IPS-20b (cell line): ENCODE results near the gene ROPN1B.
"Not testable (repeated sequence)": the region's sequence is repeated elsewhere in the genome, so short reads cannot be mapped to it uniquely, and the experiment has no call there.

Source experiments
- H3K27ac ChIP-seq: one replicate; pipeline ENCODE4 v1.5.1; 2013; ENCODE audit warnings: low read length
- H3K27me3 ChIP-seq: 2 replicates; pipeline ENCODE4 v1.6.1; 2013; ENCODE audit warnings: mild to moderate bottlenecking, low read length, inconsistent platforms; ENCODE audit not compliant: insufficient read depth
- H3K36me3 ChIP-seq: 2 replicates; pipeline ENCODE4 v1.6.1; 2013; ENCODE audit warnings: low read depth, mild to moderate bottlenecking, inconsistent platforms, low read length, moderate library complexity; ENCODE audit not compliant: insufficient read depth
- H3K4me1 ChIP-seq: 2 replicates; pipeline ENCODE4 v1.6.1; 2013; ENCODE audit warnings: mild to moderate bottlenecking, control low read depth, inconsistent platforms, low read length, moderate library complexity; ENCODE audit not compliant: insufficient read depth
- H3K4me3 ChIP-seq: 2 replicates; pipeline ENCODE4 v1.5.1; 2013; ENCODE audit warnings: mild to moderate bottlenecking, low read length, inconsistent platforms
- H3K9ac ChIP-seq: 2 replicates; pipeline ENCODE4 v1.6.1; 2013; ENCODE audit warnings: low read depth, mild to moderate bottlenecking, inconsistent platforms, low read length, moderate library complexity
- H3K9me3 ChIP-seq: 2 replicates; pipeline ENCODE4 v1.6.1; 2013; ENCODE audit warnings: mild to moderate bottlenecking, low read depth, low read length, inconsistent platforms; ENCODE audit not compliant: insufficient read depth

The ROPN1B gene

GRCh38 chr3:125935252-125935874, 33.6 kb upstream of the ROPN1B start:
- not testable (repeated sequence) for H3K9ac ChIP-seq, H3K27ac ChIP-seq, H3K9me3 ChIP-seq, H3K27me3 ChIP-seq, H3K36me3 ChIP-seq, H3K4me3 ChIP-seq, H3K4me1 ChIP-seq

DNA sequence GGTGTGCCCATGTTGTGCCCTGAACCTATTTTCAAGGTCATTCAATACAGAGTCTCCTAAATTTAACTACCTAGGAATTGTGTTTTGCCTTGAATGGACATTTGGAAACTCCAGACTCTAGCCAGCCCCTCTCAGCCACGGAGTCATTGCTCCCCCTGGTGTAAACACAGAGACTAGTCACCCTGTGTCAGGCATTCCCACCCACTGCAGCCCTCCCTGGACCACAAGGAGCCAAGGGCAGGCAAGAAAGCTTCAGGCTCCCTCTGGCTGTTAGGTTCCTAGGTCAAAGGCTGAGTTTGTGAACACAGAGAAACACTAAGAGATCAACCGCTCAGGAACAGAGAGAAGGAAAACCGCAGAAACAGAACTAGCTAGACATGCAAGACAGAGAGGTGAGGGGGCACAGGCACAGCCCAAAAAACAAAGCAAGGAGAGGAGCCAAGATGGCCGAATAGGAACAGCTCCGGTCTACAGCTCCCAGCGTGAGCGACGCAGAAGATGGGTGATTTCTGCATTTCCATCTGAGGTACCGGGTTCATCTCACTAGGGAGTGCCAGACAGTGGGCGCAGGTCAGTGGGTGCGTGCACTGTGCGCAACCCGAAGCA, 32.7 kb upstream of the ROPN1B start:
- H3K9me3 ChIP-seq, H3K4me3 ChIP-seq, H3K36me3 ChIP-seq, H3K27me3 ChIP-seq, H3K9ac ChIP-seq, H3K27ac ChIP-seq, H3K4me1 ChIP-seq: not testable (repeated sequence)

DNA sequence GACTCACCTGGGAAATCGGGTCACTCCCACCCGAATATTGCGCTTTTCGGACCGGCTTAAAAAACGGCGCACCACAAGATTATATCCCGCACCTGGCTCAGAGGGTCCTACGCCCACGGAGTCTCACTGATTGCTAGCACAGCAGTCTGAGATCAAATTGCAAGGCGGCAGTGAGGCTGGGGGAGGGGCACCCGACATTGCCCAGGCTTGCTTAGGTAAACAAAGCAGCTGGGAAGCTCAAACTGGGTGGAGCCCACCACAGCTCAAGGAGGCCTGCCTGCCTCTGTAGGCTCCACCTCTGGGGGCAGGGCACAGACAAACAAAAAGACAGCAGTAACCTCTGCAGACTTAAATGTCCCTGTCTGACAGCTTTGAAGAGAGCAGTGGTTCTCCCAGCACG, 32.1 kb upstream of the ROPN1B start:
- H3K4me1 ChIP-seq, H3K27me3 ChIP-seq, H3K9me3 ChIP-seq, H3K27ac ChIP-seq, H3K9ac ChIP-seq, H3K36me3 ChIP-seq, H3K4me3 ChIP-seq: not testable (repeated sequence)

DNA sequence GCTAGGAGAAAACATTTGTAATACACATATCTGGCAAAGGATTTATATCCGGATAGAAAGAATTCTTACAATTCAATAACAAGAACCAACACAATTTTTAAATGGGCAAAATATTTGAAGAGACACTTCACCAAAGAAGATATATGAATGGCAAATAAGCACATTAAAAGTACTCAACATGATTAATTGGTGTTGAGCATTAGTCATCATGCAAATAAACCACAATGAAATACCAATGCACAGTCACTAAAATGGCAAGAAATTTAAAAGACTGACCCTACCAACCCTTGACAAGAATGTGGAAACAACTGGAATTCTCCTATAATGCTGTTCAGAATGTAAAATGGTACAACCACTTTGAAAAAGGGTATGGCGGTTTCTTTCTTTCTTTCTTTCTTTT, 21.2 kb upstream of the ROPN1B start:
- not testable (repeated sequence) for H3K36me3 ChIP-seq, H3K4me3 ChIP-seq, H3K27ac ChIP-seq, H3K9me3 ChIP-seq, H3K9ac ChIP-seq, H3K27me3 ChIP-seq, H3K4me1 ChIP-seq

DNA sequence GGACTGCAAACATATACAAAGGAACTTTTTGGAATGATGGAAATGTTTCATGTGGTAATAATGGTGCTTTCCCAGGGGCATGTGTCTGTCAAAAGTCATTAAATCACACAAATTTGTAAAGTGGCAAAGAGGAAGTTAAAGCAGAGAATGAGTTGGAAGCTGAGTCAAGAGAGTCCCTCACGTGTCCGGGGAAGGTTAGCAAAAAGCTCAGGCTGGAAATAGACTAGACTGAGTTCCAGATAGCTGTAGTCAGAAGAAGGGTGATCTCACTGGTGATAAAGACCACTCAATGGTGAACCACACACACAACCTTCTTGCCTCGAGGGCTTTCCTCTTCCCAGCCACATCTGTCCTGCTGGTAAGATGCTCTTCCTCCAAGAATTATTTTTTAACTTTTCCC, 20.1 kb upstream of the ROPN1B start:
- H3K4me3 ChIP-seq, H3K27ac ChIP-seq, H3K27me3 ChIP-seq, H3K4me1 ChIP-seq, H3K36me3 ChIP-seq, H3K9me3 ChIP-seq, H3K9ac ChIP-seq: not testable (repeated sequence)

GRCh38 chr3:125951176-125951575, 17.8 kb upstream of the ROPN1B start:
- H3K36me3 ChIP-seq, H3K9me3 ChIP-seq, H3K4me1 ChIP-seq, H3K4me3 ChIP-seq, H3K9ac ChIP-seq, H3K27ac ChIP-seq: not testable (repeated sequence)
- peaks cover 14% of the 10 kb centered on the region for H3K27me3 ChIP-seq

DNA sequence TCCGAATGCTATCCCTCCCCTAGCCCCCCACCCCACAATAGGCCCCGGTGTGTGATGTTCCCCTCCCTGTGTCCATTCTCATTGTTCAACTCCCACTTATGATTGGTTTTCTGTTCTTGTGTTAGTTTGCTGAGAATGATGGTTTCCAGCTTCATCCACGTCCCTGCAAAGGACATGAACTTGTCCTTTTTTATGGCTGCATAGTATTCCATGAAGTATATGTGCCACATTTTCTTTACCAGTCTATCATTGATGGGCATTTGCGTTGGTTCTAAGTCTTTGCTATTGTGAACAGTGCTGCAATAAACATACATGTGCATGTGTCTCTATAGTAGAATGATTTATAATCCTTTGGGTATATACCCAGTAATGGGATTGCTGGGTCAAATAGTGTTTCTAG, 12.0 kb upstream of the ROPN1B start:
- not testable (repeated sequence) for H3K4me3 ChIP-seq, H3K36me3 ChIP-seq, H3K4me1 ChIP-seq, H3K27ac ChIP-seq, H3K9ac ChIP-seq, H3K9me3 ChIP-seq
- peaks cover 26% of the 10 kb centered on the region for H3K27me3 ChIP-seq

DNA sequence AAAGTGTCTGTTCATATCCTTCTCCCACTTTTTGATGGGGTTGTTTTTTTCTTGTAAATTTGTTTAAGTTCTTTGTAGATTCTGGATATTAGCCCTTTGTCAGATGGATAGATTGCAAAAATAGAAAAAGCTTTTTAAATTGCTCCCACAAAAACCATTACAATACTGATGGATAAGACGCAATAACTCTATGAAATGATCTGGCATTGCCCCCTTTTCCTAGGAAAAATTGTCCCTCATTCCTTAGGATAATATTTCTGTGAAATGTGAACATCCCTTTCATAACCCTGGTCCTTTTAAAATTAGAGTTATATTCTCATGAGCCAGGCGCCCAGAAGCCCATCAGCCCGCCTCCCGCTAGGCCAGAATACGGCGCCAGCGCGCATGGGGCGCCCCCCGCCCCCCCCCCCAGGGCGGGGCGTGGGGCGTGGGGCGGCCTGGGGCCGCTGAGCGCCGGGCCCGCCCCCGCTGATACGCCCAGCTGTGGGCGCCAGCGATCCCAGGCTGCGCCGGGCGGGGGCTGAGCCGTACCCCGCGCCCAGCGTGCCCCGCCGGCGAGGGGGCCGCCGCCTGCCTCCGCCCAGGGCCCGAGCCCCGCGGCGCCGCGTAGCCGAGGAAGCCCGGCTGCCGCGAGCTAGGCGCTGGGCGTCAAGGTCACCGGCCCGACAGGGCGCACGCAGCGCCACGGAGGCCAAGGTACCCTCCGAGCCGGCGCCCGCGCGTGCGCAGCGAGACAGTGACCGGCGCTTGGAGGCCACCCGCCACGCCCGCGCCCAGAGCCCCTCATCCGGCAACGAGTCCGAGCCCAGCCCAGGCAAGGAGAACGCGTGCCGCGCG, 11.1 kb upstream of the ROPN1B start:
- Histone ChIP-seq H3K27ac (no peak overlapping the region), H3K9me3 (no peaks in the 10 kb centered on the region), H3K36me3 (no peaks in the 10 kb centered on the region), H3K4me1 (no peaks in the 10 kb centered on the region), H3K9ac (no peak overlapping the region), H3K27me3 (peaks cover 26% of the 10 kb centered on the region), H3K4me3 (peak overlapping the region; percentile 53; the same call in 1 of the 2 replicates)

GRCh38 chr3:125958511-125959316, 10.3 kb upstream of the ROPN1B start:
- H3K4me3 ChIP-seq, result no peak overlapping the region
- no peaks in the 10 kb centered on the region for H3K9me3 ChIP-seq
- H3K4me1 ChIP-seq, result no peaks in the 10 kb centered on the region
- peaks cover 31% of the 10 kb centered on the region for H3K27me3 ChIP-seq
- no peak overlapping the region for H3K27ac ChIP-seq
- H3K9ac ChIP-seq, result no peak overlapping the region
- no peaks in the 10 kb centered on the region for H3K36me3 ChIP-seq

- Histone ChIP-seq H3K4me3 (no peak overlapping the region), H3K36me3 (no peaks in the 10 kb centered on the region), H3K4me1 (no peaks in the 10 kb centered on the region), H3K27me3 (peaks cover 35% of the 10 kb centered on the region), H3K27ac (no peak overlapping the region), H3K9me3 (no peaks in the 10 kb centered on the region), H3K9ac (no peak overlapping the region)
These were observed 9.5 kb upstream of the ROPN1B start for GRCh38 chr3:125959317-125960065.

GRCh38 chr3:125960066-125960424, 8.9 kb upstream of the ROPN1B start:
- Histone ChIP-seq H3K27me3 (peaks cover 37% of the 10 kb centered on the region), H3K9me3 (no peaks in the 10 kb centered on the region), H3K27ac (no peak overlapping the region), H3K4me1 (no peaks in the 10 kb centered on the region), H3K36me3 (no peaks in the 10 kb centered on the region), H3K4me3 (no peak overlapping the region), H3K9ac (no peak overlapping the region)
